DND-41 (cell line): Measurements from ENCODE around the gene TMTC1.

Experiments used
- ATAC-seq: fragments of 200-7000 bp; cut with Tn5 transposase; 3 replicates; pipeline ENCODE4 v1.9.1; 2021; ENCODE audit warnings: low read depth; ENCODE audit not compliant: insufficient read depth
- DNase-seq: peaks from one replicate; pipeline ENCODE4 v3.0.0-alpha.2; 2020
- H2AFZ ChIP-seq: 2 replicates; pipeline ENCODE4 v1.6.0; 2012; ENCODE audit warnings: low read depth, low read length
- H3K27ac ChIP-seq: 2 replicates; pipeline ENCODE4 v1.5.1; 2012; ENCODE audit warnings: low read length, inconsistent platforms
- H3K27me3 ChIP-seq: fragments of 200-600 bp; sonication (generic); 2 replicates; pipeline ENCODE4 v1.6.0; 2012; ENCODE audit warnings: low read length, mild to moderate bottlenecking, inconsistent platforms; ENCODE audit not compliant: insufficient read depth, poor library complexity
- H3K36me3 ChIP-seq: 2 replicates; pipeline ENCODE4 v1.5.1; 2012; ENCODE audit warnings: low read length, inconsistent platforms; ENCODE audit not compliant: insufficient read depth
- H3K4me1 ChIP-seq: 2 replicates; pipeline ENCODE4 v1.5.1; 2012; ENCODE audit warnings: mild to moderate bottlenecking, low read length; ENCODE audit not compliant: insufficient read depth
- H3K4me2 ChIP-seq: 2 replicates; pipeline ENCODE4 v1.6.0; 2012; ENCODE audit warnings: mild to moderate bottlenecking, moderate library complexity, low read length, inconsistent platforms; ENCODE audit not compliant: insufficient read depth
- H3K4me3 ChIP-seq, 2 experiments: fragments of 200-600 bp in 1 of 2; shearing (Covaris generic) in 1 of 2; 2 replicates each; pipeline ENCODE4 v1.5.1; 2012 to 2016; ENCODE audit warnings: inconsistent platforms in 2 of 2, low read length in 2 of 2, mild to moderate bottlenecking in 2 of 2, low read depth in 1 of 2, moderate library complexity in 1 of 2
- H3K79me2 ChIP-seq: 2 replicates; pipeline ENCODE4 v1.6.0; 2012; ENCODE audit warnings: low read length, inconsistent platforms; ENCODE audit not compliant: insufficient read depth
- H3K9ac ChIP-seq: 2 replicates; pipeline ENCODE4 v1.6.0; 2012; ENCODE audit warnings: low read depth, mild to moderate bottlenecking, inconsistent platforms, low read length, moderate library complexity
- H3K9me3 ChIP-seq: 2 replicates; pipeline ENCODE4 v1.5.1; 2012; ENCODE audit warnings: low read length, moderate library complexity, mild to moderate bottlenecking, inconsistent platforms; ENCODE audit not compliant: insufficient read depth, severe bottlenecking
- H4K20me1 ChIP-seq: 2 replicates; pipeline ENCODE4 v1.6.0; 2012; ENCODE audit warnings: low read length; ENCODE audit not compliant: insufficient read depth
- EZH2 ChIP-seq: IDR thresholded peaks from 3 replicates; pipeline ENCODE4 v1.6.1; 2012; ENCODE audit warnings: borderline replicate concordance, low read depth, mild to moderate bottlenecking, moderate library complexity, low read length, inconsistent platforms; ENCODE audit not compliant: severe bottlenecking
- TF ChIP-seq, protein P1 (sequence below): IDR thresholded peaks from 2 replicates; pipeline ENCODE4 v1.5.1; 2012; ENCODE audit warnings: borderline replicate concordance, low read length, moderate library complexity, mild to moderate bottlenecking; ENCODE audit not compliant: poor library complexity, severe bottlenecking; ENCODE audit errors: extremely low read depth

TMTC1 gene

DNA sequence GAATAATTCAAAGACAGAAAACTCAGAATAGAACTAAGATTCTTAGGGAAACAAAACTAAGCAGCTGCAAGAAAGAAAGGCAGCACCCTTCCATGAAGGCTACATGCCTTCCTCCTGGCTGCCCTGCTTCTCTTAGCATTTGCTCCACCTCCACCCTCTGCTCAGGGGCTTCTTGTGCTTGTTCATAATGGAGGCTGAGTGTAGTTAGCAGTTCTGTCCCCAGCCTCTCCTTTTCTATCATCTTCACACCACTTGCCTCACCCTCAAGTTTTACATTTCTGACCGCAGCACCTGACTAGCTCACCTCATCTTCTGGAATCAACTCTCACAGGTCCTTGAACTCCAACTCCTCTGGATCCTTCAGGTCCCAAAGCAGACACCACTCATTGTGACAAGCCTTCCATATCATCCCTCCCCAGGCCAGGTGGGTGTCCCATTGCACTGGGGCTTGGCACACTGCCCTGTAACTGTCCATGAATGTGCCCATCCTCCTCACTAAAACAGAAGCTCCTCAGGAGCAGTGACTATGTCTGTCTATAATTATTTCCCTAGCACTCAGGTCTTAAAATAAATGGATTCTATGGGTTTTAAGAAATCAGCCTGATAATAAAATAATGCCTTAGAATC lies 139.1 kb downstream of the TMTC1 start:
- Histone ChIP-seq H3K4me1 (no peaks in the 10 kb centered on the region), H2AFZ (no peak overlapping the region), H3K9me3 (no peaks in the 10 kb centered on the region), H4K20me1 (no peaks in the 10 kb centered on the region), H3K27me3 (no peaks in the 10 kb centered on the region), H3K9ac (no peak overlapping the region), H3K36me3 (no peaks in the 10 kb centered on the region), H3K79me2 (no peaks in the 10 kb centered on the region), H3K4me3 (no peak overlapping the region), H3K27ac (no peak overlapping the region), H3K4me2 (no peak overlapping the region)
- DNase-seq (no peak), ATAC-seq (no peak)
- no peak for TF ChIP-seq EZH2
- TF ChIP-seq, protein P1, sequence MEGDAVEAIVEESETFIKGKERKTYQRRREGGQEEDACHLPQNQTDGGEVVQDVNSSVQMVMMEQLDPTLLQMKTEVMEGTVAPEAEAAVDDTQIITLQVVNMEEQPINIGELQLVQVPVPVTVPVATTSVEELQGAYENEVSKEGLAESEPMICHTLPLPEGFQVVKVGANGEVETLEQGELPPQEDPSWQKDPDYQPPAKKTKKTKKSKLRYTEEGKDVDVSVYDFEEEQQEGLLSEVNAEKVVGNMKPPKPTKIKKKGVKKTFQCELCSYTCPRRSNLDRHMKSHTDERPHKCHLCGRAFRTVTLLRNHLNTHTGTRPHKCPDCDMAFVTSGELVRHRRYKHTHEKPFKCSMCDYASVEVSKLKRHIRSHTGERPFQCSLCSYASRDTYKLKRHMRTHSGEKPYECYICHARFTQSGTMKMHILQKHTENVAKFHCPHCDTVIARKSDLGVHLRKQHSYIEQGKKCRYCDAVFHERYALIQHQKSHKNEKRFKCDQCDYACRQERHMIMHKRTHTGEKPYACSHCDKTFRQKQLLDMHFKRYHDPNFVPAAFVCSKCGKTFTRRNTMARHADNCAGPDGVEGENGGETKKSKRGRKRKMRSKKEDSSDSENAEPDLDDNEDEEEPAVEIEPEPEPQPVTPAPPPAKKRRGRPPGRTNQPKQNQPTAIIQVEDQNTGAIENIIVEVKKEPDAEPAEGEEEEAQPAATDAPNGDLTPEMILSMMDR = no peak

DNA sequence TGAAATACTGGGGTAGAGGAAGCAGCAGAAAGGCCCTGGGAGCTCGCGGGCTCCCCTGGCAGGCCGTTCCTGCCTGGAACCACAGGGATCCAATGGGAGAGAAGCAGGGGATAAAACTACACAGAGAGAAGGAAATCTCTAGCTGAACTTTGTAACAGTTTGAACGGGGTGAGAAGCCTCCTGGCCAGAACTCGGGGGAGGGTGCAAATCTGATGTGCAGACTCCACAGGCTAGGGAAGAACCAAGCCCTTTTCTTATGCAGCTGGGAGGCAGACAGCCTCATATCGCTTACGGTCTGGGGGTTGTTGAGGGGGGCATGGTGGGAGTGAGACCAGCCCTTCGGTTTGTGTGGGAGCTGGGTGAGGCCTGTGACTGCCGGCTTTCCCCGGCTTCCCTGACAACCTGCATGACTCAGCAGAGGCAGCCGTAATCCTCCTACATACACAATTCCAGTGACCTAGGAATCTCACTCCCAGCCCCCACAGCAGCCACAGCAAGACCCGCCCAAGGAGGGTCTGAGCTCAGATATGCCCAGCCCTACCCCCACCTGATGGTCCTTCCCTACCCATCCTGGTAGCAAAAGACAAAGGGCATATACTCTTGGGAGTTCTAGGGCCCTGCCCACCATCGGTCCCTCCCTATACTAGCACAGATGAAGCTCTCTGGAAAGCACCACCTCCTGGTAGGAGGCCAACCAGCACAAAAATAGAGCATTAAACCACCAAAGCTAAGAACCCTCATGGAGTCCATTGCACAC lies 143.0 kb downstream of the TMTC1 start:
- ATAC-seq (no peak), DNase-seq (no peak)
- Histone ChIP-seq H3K4me1 (no peaks in the 10 kb centered on the region), H3K79me2 (no peaks in the 10 kb centered on the region), H3K36me3 (no peaks in the 10 kb centered on the region), H3K27me3 (no peaks in the 10 kb centered on the region), H4K20me1 (no peaks in the 10 kb centered on the region), H3K9me3 (no peaks in the 10 kb centered on the region), H3K27ac (no peak overlapping the region), H3K9ac (no peak overlapping the region), H3K4me3 (no peak overlapping the region), H2AFZ (no peak overlapping the region), H3K4me2 (no peak overlapping the region)
- TF ChIP-seq EZH2 = no peak

DNA sequence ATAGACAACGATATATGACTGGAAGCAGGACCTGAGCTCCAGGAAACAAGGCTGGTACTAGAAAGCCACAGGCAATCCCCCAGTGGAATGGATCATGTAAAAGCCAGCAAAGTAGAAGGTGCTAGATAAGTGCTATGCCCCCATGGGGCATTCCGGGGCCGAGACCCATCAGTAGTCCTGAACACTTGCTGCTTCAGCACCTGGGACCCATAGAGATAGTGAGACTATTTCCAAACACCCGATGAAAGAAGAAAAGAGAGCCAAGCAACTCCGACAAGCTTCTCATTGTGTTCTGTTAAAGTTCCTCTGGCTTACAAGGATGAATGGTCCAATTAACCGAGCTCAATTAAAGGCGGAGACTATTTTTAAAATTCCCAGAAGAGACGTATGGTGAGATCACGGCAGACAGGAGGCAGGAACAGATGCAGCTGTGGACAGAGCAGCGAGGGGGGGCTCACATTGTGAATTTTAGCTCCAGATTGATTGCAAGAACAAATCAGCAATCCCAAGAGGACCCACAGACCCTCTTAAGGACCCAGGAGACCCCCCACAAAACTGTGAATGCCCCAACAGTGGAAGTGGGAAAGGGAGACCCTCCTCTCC lies 143.7 kb downstream of the TMTC1 start:
- Histone ChIP-seq H3K27ac (no peak overlapping the region), H4K20me1 (no peaks in the 10 kb centered on the region), H3K9ac (no peak overlapping the region), H3K4me2 (no peak overlapping the region), H3K36me3 (no peaks in the 10 kb centered on the region), H2AFZ (no peak overlapping the region), H3K9me3 (no peaks in the 10 kb centered on the region), H3K27me3 (no peaks in the 10 kb centered on the region), H3K4me1 (no peaks in the 10 kb centered on the region), H3K4me3 (no peak overlapping the region), H3K79me2 (no peaks in the 10 kb centered on the region)
- TF ChIP-seq EZH2 = no peak
- TF ChIP-seq, protein P1 = no peak
- DNase-seq (no peak), ATAC-seq (no peak)

DNA sequence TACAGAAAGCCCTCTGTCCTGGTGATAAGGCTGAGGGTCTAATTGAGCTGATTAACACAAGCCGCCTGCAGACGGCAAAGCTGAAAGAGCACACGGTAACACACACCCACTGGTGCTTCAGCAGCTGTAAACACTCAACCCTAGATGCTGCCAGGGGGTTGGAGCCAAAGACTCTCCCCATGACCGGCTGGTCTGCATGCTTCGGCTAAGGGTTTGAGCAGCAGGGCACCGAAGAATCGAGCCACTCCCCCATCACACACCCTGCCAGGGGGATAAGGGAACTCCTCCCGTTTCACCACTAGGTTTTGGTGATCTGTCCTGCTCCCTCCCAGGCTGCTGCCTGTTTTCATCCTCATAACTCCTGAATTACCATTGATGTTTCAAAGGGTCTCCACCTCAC lies 145.2 kb downstream of the TMTC1 start:
- Histone ChIP-seq H3K9me3 (no peaks in the 10 kb centered on the region), H3K4me1 (no peaks in the 10 kb centered on the region), H3K27ac (no peak overlapping the region), H3K27me3 (no peaks in the 10 kb centered on the region), H3K36me3 (no peaks in the 10 kb centered on the region), H3K4me3 (no peak overlapping the region), H4K20me1 (no peaks in the 10 kb centered on the region), H3K79me2 (no peaks in the 10 kb centered on the region), H3K4me2 (no peak overlapping the region), H3K9ac (no peak overlapping the region), H2AFZ (no peak overlapping the region)
- no peak for DNase-seq
- TF ChIP-seq, protein P1 = no peak
- no peak for TF ChIP-seq EZH2
- ATAC-seq = no peak
